Measurements from ENCODE around the gene ENO4.

The ENO4 gene

GRCh38 chr10:116831086-116831485, 18.2 kb upstream of the ENO4 start:
- no peak for DNase-seq

- DNase-seq, result no peak
Measured at GRCh38 chr10:116831790-116832189, 17.5 kb upstream of the ENO4 start.

GRCh38 chr10:116833986-116834985, 15.0 kb upstream of the ENO4 start:
- DNase-seq, result no peak

- DNase-seq, result no peak
Measured at GRCh38 chr10:116835658-116836057, 13.6 kb upstream of the ENO4 start.

GRCh38 chr10:116836083-116836482, 13.2 kb upstream of the ENO4 start:
- no peak for DNase-seq

- peak in 1 of 2 experiments; percentile 8 for DNase-seq
Measured at GRCh38 chr10:116836902-116837523, 12.3 kb upstream of the ENO4 start.

GRCh38 chr10:116838143-116838725, 11.1 kb upstream of the ENO4 start:
- no peak for DNase-seq

- DNase-seq, result no peak
Measured at GRCh38 chr10:116840389-116841075, 8.8 kb upstream of the ENO4 start.

- no peak for DNase-seq
Measured at GRCh38 chr10:116845823-116846222, 3.5 kb upstream of the ENO4 start.

GRCh38 chr10:116848032-116848943, 1.0 kb upstream of the ENO4 start:
- DNase-seq, result no peak

GRCh38 chr10:116848944-116849247, 403 bp upstream of the ENO4 start:
- peak in 1 of 2 experiments; percentile 12 for DNase-seq

GRCh38 chr10:116850058-116850611, 836 bp downstream of the ENO4 start:
- DNase-seq, result no peak

GRCh38 chr10:116852246-116852645, 2.9 kb downstream of the ENO4 start:
- DNase-seq, result no peak

GRCh38 chr10:116853287-116853686, 4.0 kb downstream of the ENO4 start:
- DNase-seq, result no peak

GRCh38 chr10:116853701-116854100, 4.4 kb downstream of the ENO4 start:
- no peak for DNase-seq

GRCh38 chr10:116857156-116857555, 7.9 kb downstream of the ENO4 start:
- peak in 1 of 2 experiments; percentile 59 for DNase-seq

GRCh38 chr10:116861796-116862195, 12.5 kb downstream of the ENO4 start:
- DNase-seq, result no peak

- no peak for DNase-seq
Measured at GRCh38 chr10:116864436-116864835, 15.1 kb downstream of the ENO4 start.

- no peak for DNase-seq
Measured at GRCh38 chr10:116866066-116866465, 16.8 kb downstream of the ENO4 start.

GRCh38 chr10:116866987-116867595, 17.8 kb downstream of the ENO4 start:
- DNase-seq, result no peak

- no peak for DNase-seq
Measured at GRCh38 chr10:116868198-116868676, 18.9 kb downstream of the ENO4 start.
